Tibial nerve (tissue), 4 donors: ENCODE results near the gene HAUS7. TPM values are rescaled to one million over a fixed set of nuclear protein-coding genes. Genes with fewer than 3 reads are reported as not detected.

Experiments
- DNase-seq, 2 donors: peaks; one replicate each; pipeline ENCODE4 v3.0.0-alpha.2; 2019; ENCODE audit warnings: low spot score in 2 of 2
- H3K27ac ChIP-seq, 4 donors: fragments of 200-600 bp; sonication (generic) in 3 of 4; one replicate each; pipeline ENCODE4 v1.5.1; 2017 to 2019; ENCODE audit warnings: mild to moderate bottlenecking in 1 of 4
- H3K27me3 ChIP-seq, 2 donors: fragments of 200-600 bp; sonication (generic) in 1 of 2; one replicate each; pipeline versions ENCODE4 v1.5.1 to v1.6.0; 2017 to 2019
- H3K36me3 ChIP-seq, 3 donors: fragments of 200-600 bp; sonication (generic); one replicate each; pipeline ENCODE4 v1.5.1; 2018 to 2019
- H3K4me1 ChIP-seq, 4 donors: fragments of 200-600 bp; sonication (generic) in 3 of 4; one replicate each; pipeline ENCODE4 v1.5.1; 2017 to 2019
- H3K4me3 ChIP-seq, 4 donors: fragments of 200-600 bp; sonication (generic) in 3 of 4; one replicate each; pipeline ENCODE4 v1.5.1; 2017 to 2019; ENCODE audit warnings: mild to moderate bottlenecking in 1 of 4, moderate library complexity in 1 of 4
- H3K9me3 ChIP-seq, 4 donors: fragments of 200-600 bp; sonication (generic) in 3 of 4; one replicate each; pipeline ENCODE4 v1.5.1; 2017 to 2019
- EP300 ChIP-seq, 2 donors: sonication (generic); formaldehyde crosslinking; IDR thresholded peaks; one replicate each; pipeline ENCODE4 v1.6.1; 2017; ENCODE audit warnings: antibody characterized with exemption in 2 of 2, mild to moderate bottlenecking in 1 of 2
- POLR2A ChIP-seq, 2 donors: fragments of 450-650 bp; IDR thresholded peaks; one replicate each; pipeline ENCODE4 v1.6.1; 2017; ENCODE audit warnings: antibody characterized with exemption in 2 of 2, mild to moderate bottlenecking in 2 of 2, moderate library complexity in 2 of 2
- WGBS, 2 donors: methylation state at CpG; one replicate each; pipeline ENCODE4 v1.1.5; 2018; 5-methylcytosine and 5-hydroxymethylcytosine counted together
- total RNA-seq, 4 donors: library from RNA; depleted of rRNA; stranded (reverse); fragments of >200 nt; gene quantifications; one replicate each; pipeline ENCODE4 v1.1.0, GENCODE V29; 2016
- TF ChIP-seq, protein P1 (sequence below), 5 experiments: fragments of 200-600 bp in 3 of 5; fragments of 450-650 bp in 2 of 5; sonication (generic) in 3 of 5; IDR thresholded peaks; one replicate each; pipeline ENCODE4 v1.5.1; 2016 to 2019; ENCODE audit warnings: antibody characterized with exemption in 5 of 5, mild to moderate bottlenecking in 3 of 5, moderate library complexity in 2 of 5

HAUS7 gene
- total RNA-seq, 4 donors from 2014 or later = 27.8 to 79.8 (median 30.6) TPM

- Histone ChIP-seq H3K27ac (no peak overlapping the region), H3K4me1 (no peaks in the 10 kb centered on the region), H3K4me3 (no peak overlapping the region), H3K9me3 (no peaks in the 10 kb centered on the region), H3K36me3 (peaks cover 0 to 49% (median 0%) of the 10 kb centered on the region in 3 donors), H3K27me3 (no peaks in the 10 kb centered on the region)
- DNase-seq = no peak
- TF ChIP-seq EP300 (IDR thresholded peaks at IDR 0.05) = no peak
- TF ChIP-seq POLR2A (IDR thresholded peaks at IDR 0.05) = no peak
- TF ChIP-seq, protein P1, sequence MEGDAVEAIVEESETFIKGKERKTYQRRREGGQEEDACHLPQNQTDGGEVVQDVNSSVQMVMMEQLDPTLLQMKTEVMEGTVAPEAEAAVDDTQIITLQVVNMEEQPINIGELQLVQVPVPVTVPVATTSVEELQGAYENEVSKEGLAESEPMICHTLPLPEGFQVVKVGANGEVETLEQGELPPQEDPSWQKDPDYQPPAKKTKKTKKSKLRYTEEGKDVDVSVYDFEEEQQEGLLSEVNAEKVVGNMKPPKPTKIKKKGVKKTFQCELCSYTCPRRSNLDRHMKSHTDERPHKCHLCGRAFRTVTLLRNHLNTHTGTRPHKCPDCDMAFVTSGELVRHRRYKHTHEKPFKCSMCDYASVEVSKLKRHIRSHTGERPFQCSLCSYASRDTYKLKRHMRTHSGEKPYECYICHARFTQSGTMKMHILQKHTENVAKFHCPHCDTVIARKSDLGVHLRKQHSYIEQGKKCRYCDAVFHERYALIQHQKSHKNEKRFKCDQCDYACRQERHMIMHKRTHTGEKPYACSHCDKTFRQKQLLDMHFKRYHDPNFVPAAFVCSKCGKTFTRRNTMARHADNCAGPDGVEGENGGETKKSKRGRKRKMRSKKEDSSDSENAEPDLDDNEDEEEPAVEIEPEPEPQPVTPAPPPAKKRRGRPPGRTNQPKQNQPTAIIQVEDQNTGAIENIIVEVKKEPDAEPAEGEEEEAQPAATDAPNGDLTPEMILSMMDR (IDR thresholded peaks at IDR 0.05) = no peak
- 84 to 87% methylated on average over 6 to 8 of the region's 8 CpGs for WGBS, 2 donors
Observed at GRCh38 chrX:153450949-153451277, 19.5 kb downstream of the HAUS7 start.

- peaks cover 0 to 43% (median 0%) of the 10 kb centered on the region in 3 donors for H3K36me3 ChIP-seq
- no peaks in the 10 kb centered on the region for H3K27me3 ChIP-seq
- H3K27ac ChIP-seq = no peak overlapping the region
- H3K4me3 ChIP-seq = no peak overlapping the region
- TF ChIP-seq, protein P1 (IDR thresholded peaks at IDR 0.05) = no peak
- TF ChIP-seq POLR2A (IDR thresholded peaks at IDR 0.05) (no peak), EP300 (IDR thresholded peaks at IDR 0.05) (no peak)
- no peak for DNase-seq
- no peaks in the 10 kb centered on the region for H3K9me3 ChIP-seq
- WGBS, 2 donors = 88 to 93% methylated on average over 23 to 26 of the region's 26 CpGs
- no peaks in the 10 kb centered on the region for H3K4me1 ChIP-seq
Observed at GRCh38 chrX:153450114-153450948, 20.0 kb downstream of the HAUS7 start.

DNA sequence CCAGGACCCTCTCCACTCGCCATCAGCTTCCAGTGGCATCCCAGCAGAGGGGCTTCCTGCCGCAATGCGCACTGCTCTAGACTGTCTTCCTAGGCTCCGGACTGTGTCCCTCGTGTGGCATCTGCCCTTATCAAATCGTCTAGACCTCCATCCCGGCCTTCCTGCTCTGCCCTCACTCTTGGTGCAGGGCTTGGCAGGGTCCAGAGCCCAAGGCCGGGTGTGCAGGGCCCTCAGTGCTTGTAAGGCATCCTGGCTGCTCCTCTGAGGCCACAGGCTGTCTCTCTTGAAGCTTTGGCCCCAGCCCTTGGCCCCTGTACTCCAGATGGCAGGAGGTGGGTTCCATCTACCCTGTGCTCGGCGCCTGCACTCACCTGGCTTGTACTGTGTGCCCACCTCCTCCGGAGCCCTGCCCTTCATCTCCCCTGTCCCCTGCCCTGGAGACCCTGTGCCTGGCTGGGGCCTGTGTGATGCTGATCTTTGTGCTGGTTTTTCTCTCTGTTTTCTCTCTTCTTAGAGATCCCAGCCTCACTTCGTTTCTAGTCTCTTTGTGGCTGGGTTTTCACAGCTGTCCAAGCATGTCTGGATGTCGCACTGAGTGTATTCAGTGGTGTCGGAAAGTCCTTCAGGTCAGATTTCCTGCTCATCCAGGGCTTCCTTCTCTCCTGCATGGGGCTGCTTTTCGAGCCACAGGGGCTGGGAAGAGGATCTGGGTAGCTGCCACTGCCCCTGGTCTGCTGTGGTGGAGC is 20.8 kb downstream of the HAUS7 start:
- DNase-seq = no peak
- no peak for TF ChIP-seq EP300 (IDR thresholded peaks at IDR 0.05)
- TF ChIP-seq, protein P1 (IDR thresholded peaks at IDR 0.05) = no peak
- no peak for TF ChIP-seq POLR2A (IDR thresholded peaks at IDR 0.05)
- H3K4me3 ChIP-seq = no peak overlapping the region
- peaks cover 0 to 35% (median 0%) of the 10 kb centered on the region in 3 donors for H3K36me3 ChIP-seq
- 83 to 100% methylated on average over 6 to 15 of the region's 15 CpGs for WGBS, 2 donors
- no peaks in the 10 kb centered on the region for H3K4me1 ChIP-seq
- H3K27me3 ChIP-seq = no peaks in the 10 kb centered on the region
- no peaks in the 10 kb centered on the region for H3K9me3 ChIP-seq
- H3K27ac ChIP-seq = no peak overlapping the region

GRCh38 chrX:153448556-153449367 is 21.6 kb downstream of the HAUS7 start:
- H3K27me3 ChIP-seq = no peaks in the 10 kb centered on the region
- TF ChIP-seq POLR2A (IDR thresholded peaks at IDR 0.05) = no peak
- no peak for TF ChIP-seq EP300 (IDR thresholded peaks at IDR 0.05)
- TF ChIP-seq, protein P1 (IDR thresholded peaks at IDR 0.05) = no peak
- no peak overlapping the region for H3K27ac ChIP-seq
- H3K4me3 ChIP-seq = no peak overlapping the region
- H3K9me3 ChIP-seq = no peaks in the 10 kb centered on the region
- H3K4me1 ChIP-seq = no peaks in the 10 kb centered on the region
- 91 to 94% methylated on average over 10 to 20 of the region's 21 CpGs for WGBS, 2 donors
- no peak for DNase-seq
- peaks cover 0 to 28% (median 0%) of the 10 kb centered on the region in 3 donors for H3K36me3 ChIP-seq
